ENCODE data around the gene C12orf60.

Gene C12orf60

GRCh38 chr12:14777271-14777670, 26.2 kb upstream of the C12orf60 start:
- no peak for DNase-seq

GRCh38 chr12:14779834-14780233, 23.6 kb upstream of the C12orf60 start:
- no peak for DNase-seq

GRCh38 chr12:14780859-14781258, 22.6 kb upstream of the C12orf60 start:
- DNase-seq: no peak

GRCh38 chr12:14781563-14781962, 21.9 kb upstream of the C12orf60 start:
- no peak for DNase-seq

GRCh38 chr12:14782756-14783155, 20.7 kb upstream of the C12orf60 start:
- DNase-seq: no peak

GRCh38 chr12:14784471-14784870, 19.0 kb upstream of the C12orf60 start:
- DNase-seq: no peak

GRCh38 chr12:14785568-14785967, 17.9 kb upstream of the C12orf60 start:
- DNase-seq: no peak

GRCh38 chr12:14795028-14795448, 8.4 kb upstream of the C12orf60 start:
- no peak for DNase-seq

GRCh38 chr12:14802247-14802646, 1.2 kb upstream of the C12orf60 start:
- no peak for DNase-seq

- DNase-seq: no peak
Observed at GRCh38 chr12:14802721-14803010, 804 bp upstream of the C12orf60 start.

GRCh38 chr12:14803830-14804160, 325 bp downstream of the C12orf60 start:
- DNase-seq: no peak

GRCh38 chr12:14810167-14810952, 6.9 kb downstream of the C12orf60 start:
- DNase-seq: no peak

GRCh38 chr12:14810953-14811483, 7.5 kb downstream of the C12orf60 start:
- DNase-seq: no peak

- no peak for DNase-seq
Observed at GRCh38 chr12:14811486-14811885, 8.0 kb downstream of the C12orf60 start.

GRCh38 chr12:14814014-14814413, 10.5 kb downstream of the C12orf60 start, which contains the start of gene SMCO3:
SMCO3 (minus strand) TSS chr12:14814182; CDS start chr12:14806680, 7,502 bp downstream.
- no peak for DNase-seq

- no peak for DNase-seq
Observed at GRCh38 chr12:14824012-14824634, 20.7 kb downstream of the C12orf60 start.

GRCh38 chr12:14825256-14825655, 21.8 kb downstream of the C12orf60 start:
- DNase-seq: no peak

- no peak for DNase-seq
Observed at GRCh38 chr12:14826491-14826890, 23.0 kb downstream of the C12orf60 start.

- no peak for DNase-seq
Observed at GRCh38 chr12:14827043-14827442, 23.6 kb downstream of the C12orf60 start.

GRCh38 chr12:14828892-14829291, 25.4 kb downstream of the C12orf60 start:
- DNase-seq: no peak

- DNase-seq: no peak
Observed at GRCh38 chr12:14833336-14833735, 29.9 kb downstream of the C12orf60 start.

GRCh38 chr12:14833952-14834351, 30.5 kb downstream of the C12orf60 start:
- DNase-seq: no peak

- DNase-seq: no peak
Observed at GRCh38 chr12:14834509-14834908, 31.0 kb downstream of the C12orf60 start.

All from central memory CD4-positive, alpha-beta T cell (primary cell).